ENCODE data around the gene HDHD5.

Gene HDHD5
- total RNA-seq = 17.6 to 35.0 reads per million in 2 donors

DNA sequence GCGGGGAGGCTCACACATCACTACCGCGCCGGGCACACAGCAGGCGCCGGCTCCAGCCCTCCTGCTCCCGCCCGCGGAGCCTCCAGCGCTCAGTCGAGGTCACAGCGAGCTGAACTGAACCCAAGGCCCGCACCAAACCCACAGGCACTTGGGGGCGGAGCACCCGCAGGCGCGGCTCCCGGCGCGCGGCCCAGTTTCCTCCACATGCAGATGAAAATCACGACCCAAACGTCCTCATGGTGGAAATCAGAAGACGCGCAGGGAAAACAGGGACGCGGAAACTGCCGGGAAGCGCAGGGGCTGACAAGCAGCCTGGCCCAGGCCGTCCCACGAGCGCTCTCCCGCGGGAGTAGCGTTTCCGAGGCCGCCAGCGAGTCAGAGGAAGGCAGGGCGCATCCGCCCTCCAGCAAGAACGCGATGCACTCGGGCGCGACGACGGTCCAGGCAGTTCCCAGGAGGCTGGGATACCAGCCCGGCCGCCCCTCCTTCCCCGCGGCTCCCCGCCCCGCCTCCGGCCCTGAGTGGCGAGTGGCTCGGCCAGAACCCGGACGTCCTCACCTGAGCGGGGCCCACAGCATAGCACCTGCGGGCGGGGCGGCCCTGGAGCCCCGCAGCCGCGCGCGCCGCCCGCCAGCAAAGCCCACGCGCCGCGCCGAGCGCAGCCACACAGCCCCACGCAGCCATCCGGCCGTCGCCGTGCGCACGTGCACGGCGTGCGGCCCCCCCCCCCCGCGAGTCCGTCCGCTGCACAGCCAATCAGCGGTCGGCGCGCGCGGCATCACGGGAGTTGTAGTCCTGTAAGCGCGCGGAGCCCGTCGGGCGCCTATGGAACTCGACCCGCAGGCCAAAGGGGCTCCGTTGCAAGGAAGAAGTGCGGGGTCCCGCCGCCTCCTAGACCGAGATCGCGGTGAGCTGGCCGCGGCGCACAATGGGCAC is at the start of gene HDHD5:
Gene HDHD5, minus strand, starts transcription at position 710 of the 936 bp plus-strand sequence. Its CDS starts 26 bp downstream, at position 684.
- peak; percentile 91 for DNase-seq

GRCh38 chr22:17205432-17205831 is 46.4 kb upstream of the HDHD5 start:
- no peak for DNase-seq

DNA sequence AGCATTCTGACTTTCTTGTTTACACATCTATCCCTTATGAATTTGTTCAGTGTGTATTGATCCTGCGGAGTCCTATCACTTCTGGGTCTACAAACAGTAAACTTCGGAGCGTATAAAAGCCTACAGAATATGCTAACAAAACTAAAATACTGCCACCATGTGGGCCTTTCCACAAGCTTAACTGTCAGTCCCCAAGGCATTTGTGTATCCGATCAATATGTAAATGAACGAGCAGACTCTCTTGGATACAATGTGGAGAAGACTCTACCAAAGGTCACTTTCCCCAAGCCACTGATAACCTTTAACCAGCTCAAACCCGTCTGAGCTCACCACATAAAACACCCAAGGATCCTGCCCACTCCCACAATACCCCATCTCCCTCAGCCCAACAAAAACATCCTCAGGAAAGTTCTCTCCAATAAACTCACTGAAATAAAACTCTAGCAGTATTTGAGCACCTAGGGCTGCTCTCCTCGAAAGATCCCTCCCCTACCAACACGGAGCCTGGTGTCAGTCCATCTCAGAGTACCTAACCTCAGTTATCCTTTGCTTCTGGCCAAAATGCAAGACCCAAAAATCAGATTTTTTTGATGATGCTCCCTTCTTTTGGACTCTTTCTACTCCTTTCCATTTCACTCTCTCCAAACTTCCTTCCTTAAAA is 42.3 kb upstream of the HDHD5 start:
- DNase-seq = no peak

GRCh38 chr22:17199003-17199731 is 40.1 kb upstream of the HDHD5 start:
- no peak for DNase-seq

DNA sequence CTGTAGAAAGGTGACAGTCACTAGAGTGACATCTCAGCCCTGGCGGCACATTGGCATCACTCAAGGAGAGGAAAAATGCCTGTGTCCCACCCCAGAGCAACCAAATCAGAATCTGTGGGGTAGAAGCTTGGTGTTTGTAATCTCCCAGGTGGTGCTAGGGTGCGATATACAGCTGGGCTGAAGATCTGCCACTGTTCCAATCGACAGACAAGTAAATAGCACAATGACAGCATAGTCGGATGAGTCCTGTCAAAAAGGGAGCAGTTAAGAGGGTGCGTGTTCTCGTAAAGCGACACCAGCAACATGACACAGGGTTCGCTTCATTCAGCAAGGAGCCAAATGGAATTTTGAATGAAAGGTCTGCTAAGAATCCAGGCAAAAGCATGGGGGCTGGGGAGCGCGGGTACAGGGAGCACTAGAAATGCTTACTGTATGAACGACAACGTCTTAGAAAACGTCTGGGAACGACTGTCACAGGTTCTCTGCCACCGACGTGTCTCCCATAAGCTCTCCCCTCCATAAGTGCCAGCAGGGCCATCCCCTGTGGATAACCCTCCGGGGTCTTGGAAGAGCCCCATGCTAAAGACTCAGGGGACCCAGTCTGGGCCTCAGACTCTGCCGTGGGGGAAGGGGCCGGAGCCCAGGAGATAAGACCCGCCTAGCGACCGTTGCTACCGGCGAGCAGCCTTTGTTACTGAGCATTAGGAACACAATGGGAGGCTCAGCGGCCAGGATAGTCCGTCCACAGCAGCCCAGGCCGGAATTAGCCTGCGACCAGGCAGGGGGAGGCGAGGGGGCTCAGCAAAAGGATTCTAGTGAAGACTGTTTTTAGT is 39.3 kb upstream of the HDHD5 start:
- no peak for DNase-seq

DNA sequence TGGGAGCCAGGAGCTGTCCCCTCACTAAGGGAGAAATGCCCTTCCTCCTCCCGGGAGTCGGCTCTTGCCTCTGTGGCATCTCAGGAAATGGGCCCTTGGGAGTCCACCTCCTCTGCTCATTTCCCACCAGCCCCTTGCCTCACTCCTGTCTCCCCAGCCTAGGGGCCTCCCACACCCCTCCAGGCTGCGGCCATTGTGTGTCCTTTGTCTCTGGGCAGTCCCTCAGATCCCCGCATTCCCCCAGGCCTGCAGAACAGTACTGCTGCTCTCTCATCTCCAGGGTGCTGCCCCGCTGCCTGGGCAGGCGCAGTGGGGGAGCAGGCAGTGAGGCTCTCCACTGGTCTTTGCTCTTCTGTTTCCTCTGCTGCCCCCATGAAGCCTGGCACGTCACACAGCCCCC is 35.1 kb upstream of the HDHD5 start:
- DNase-seq = no peak

DNA sequence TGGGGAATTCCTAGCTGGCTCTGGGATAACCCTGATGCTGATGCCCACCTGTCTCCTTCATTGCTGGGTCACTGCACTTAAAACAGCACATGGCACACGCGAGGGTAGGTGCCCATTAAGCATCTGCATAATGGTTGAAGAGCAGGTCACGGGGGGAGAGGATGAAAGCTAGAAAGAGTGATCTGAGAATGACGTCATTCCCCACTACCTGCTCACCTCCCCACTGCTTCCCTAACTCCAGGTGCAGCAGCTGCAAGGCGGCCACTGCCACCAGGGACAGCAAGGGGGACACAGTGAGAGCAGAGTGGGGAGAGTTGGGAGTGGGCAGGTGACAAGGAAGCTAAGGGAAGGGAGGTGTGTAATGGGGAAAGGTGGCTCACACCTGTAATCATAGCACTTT is 33.1 kb upstream of the HDHD5 start:
- no peak for DNase-seq

DNA sequence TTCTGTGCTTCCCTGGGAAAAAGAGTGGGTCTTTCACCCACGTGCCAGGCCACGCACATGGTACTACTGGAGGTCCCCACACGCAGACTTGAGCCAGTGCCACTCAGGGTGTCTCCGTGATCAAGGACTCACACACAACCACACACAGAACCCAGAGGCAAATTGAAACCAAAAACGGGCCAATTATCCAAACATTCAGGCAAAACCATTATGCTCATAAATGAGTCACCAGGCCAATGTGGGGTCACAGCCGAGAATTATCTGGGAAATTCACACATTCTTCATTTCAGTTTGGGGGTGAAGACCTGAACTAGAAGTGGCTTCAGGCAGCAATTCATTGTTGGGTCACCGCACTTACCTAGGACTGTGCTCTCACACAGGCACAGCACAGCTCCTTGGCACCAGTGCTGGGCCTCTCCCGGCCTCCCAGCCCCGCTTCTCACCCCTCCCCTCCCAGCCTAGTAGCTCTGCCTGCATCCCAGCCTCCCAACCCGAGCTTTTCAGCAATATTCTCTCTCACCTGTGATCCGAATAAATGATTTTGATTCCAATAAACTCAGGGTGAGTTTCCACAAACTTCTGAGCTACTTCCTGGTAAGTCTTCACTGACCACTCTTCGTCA is 32.2 kb upstream of the HDHD5 start:
- no peak for DNase-seq

GRCh38 chr22:17190702-17191101 is 31.6 kb upstream of the HDHD5 start:
- DNase-seq = no peak

DNA sequence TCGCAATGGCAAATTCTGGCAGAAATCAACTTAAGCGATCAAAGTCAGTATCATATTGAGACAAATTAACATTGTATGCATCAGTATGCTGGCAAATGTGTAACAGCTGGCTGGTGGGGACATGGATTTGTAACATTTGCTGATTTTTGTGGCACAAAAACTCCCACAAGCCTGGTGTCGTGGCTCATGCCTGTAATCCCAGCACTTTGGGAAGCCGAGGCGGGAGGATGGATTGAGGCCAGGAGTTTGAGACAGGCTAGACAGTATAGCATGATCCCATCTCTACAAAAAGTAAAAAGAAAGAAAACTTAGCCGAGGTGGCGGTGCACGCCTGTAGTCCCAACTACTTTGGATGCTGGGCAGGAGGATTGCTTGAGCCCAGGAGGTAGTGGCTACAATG is 17.6 kb upstream of the HDHD5 start:
- no peak for DNase-seq

DNA sequence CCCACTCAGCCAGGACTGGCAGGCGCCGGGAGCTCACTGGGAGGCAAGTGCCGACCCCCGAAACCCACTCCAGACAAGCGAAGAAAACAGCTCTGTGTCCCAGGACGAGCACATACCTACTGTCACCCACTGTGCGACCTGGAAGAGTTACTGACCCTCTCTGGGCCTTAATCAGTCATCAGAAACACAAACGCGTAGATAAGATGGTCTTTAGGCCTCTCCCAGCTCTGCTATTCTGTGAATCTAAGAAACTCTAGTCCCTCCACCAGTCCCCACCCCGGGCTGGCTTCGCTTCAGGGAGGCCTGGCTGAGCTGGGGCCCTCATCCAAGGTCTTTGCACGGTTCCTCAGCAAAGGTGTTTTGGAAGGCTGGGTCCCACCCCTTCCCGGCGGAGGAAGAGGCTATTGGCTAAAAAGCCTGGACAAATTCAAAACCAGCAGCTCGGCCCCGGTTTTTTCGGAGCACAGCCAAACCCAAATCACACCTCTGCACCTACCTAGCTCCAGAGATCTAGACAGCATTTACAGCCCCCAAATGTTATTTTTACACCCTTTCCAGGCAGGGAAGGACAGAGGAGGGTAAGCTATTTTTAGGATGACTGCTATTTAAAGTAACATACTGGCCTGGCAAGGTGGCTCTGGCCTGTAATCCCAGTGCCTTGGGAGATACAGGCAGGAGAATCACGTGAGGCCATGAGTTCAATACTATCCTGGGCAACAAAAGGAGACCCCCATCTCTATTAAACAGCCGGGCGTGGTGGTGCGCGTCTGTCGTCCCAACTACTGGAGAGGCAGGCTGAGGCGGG is 13.2 kb upstream of the HDHD5 start:
- no peak for DNase-seq

GRCh38 chr22:17171153-17172028 is 12.3 kb upstream of the HDHD5 start:
- DNase-seq = peak; percentile 68

GRCh38 chr22:17167486-17167885 is 8.4 kb upstream of the HDHD5 start:
- no peak for DNase-seq

GRCh38 chr22:17164392-17165024 is 5.4 kb upstream of the HDHD5 start:
- no peak for DNase-seq

- no peak for DNase-seq
Observed at GRCh38 chr22:17162731-17163130, 3.7 kb upstream of the HDHD5 start.

DNA sequence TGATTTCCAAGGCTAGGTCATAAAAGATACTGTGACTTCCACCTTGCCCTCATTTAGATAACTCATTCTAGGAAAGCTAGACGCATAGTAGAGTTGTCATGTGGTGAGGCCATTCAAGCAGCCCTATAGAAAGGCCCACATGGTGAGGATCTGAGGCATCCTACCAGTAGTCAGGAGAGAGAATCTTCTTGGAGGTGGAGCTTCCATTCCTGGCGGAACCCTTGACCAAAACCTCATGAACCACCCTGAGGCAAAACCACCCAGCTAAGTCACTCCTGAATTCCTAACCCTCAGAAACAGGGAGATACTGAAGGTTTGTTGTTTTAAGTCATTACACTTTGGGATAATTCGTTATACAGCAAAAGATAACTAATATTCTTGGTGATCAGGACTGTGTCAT is 2.9 kb upstream of the HDHD5 start:
- DNase-seq = no peak

DNA sequence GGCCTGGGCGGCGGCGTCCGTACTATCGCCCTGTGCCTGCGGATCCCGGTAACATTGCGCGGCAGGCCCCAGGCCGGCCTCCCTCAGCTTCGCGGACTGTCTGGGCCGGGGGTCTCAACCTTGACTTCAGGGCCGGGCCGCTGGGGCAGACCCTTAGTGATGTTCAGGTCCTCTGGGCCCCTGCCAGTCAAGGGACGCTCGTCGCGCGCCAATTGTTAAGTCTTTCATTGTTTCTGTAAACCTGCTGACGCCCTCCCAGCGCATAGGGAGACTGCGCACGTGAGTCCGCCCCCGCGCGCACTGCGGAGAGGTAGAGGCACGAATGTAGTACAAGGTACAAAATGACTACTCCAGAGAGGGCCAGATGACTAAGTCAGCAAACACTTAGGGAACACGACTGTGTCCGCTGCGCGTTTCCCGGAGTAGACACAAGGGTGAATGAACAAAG is 451 bp upstream of the HDHD5 start:
- DNase-seq = peak; percentile 14

- DNase-seq = no peak
Observed at GRCh38 chr22:17158176-17158567, 905 bp downstream of the HDHD5 start.

GRCh38 chr22:17157714-17158113 is 1.4 kb downstream of the HDHD5 start:
- no peak for DNase-seq
